Neural progenitor cell (in vitro differentiated cells): ENCODE results near the gene DOCK4. TPM values are rescaled to one million over a fixed set of nuclear protein-coding genes. Genes with fewer than 3 reads are reported as not detected.

Source experiments
- DNase-seq: peaks from one replicate; pipeline ENCODE4 v3.0.0-alpha.2; 2016; ENCODE audit warnings: low spot score
- H2AFZ ChIP-seq: fragments of 200-600 bp; sonication (generic); replicated peaks from 2 replicates; pipeline ENCODE4 v1.6.1; 2016; ENCODE audit warnings: antibody characterized with exemption
- H3F3A ChIP-seq: fragments of 200-600 bp; sonication (generic); 2 replicates; pipeline ENCODE4 v1.6.1; 2016; ENCODE audit warnings: antibody characterized with exemption, low read depth
- H3K27ac ChIP-seq: fragments of 200-600 bp; sonication (generic); 2 replicates; pipeline ENCODE4 v1.5.1; 2016; ENCODE audit warnings: mild to moderate bottlenecking
- H3K27me3 ChIP-seq: fragments of 200-600 bp; sonication (generic); 2 replicates; pipeline ENCODE4 v1.6.1; 2016; ENCODE audit warnings: mild to moderate bottlenecking, moderate library complexity
- H3K36me3 ChIP-seq: fragments of 200-600 bp; sonication (generic); 2 replicates; pipeline ENCODE4 v1.5.1; 2016
- H3K4me1 ChIP-seq: fragments of 200-600 bp; sonication (generic); 2 replicates; pipeline ENCODE4 v1.6.1; 2016; ENCODE audit warnings: mixed run types
- H3K4me2 ChIP-seq: fragments of 200-600 bp; sonication (generic); 2 replicates; pipeline ENCODE4 v1.6.1; 2016
- H3K4me3 ChIP-seq: fragments of 200-600 bp; sonication (generic); 2 replicates; pipeline ENCODE4 v1.5.1; 2016
- H3K79me2 ChIP-seq: fragments of 200-600 bp; sonication (generic); 2 replicates; pipeline ENCODE4 v1.6.1; 2016; ENCODE audit warnings: low read depth
- H3K9ac ChIP-seq: fragments of 200-600 bp; sonication (generic); 2 replicates; pipeline ENCODE4 v1.6.1; 2016
- H3K9me3 ChIP-seq: fragments of 200-600 bp; sonication (generic); 2 replicates; pipeline ENCODE4 v1.5.1; 2016; ENCODE audit warnings: low read depth
- H4K20me1 ChIP-seq: fragments of 200-600 bp; sonication (generic); 2 replicates; pipeline ENCODE4 v1.6.1; 2016; ENCODE audit warnings: low read depth
- H3K27ac Mint-ChIP-seq: 3 replicates; pipeline ENCODE4 v1.8.0; 2021; ENCODE audit warnings: mixed read lengths
- H3K27me3 Mint-ChIP-seq: 2 replicates; pipeline ENCODE4 v1.8.0; 2022; ENCODE audit warnings: low read depth, mild to moderate bottlenecking, inconsistent platforms, moderate library complexity, mixed read lengths; ENCODE audit not compliant: insufficient read depth
- H3K36me3 Mint-ChIP-seq: 3 replicates; pipeline ENCODE4 v1.8.0; 2021; ENCODE audit warnings: mixed read lengths
- H3K4me1 Mint-ChIP-seq: 3 replicates; pipeline ENCODE4 v1.8.0; 2021; ENCODE audit warnings: mixed read lengths
- H3K4me3 Mint-ChIP-seq: 3 replicates; pipeline ENCODE4 v1.8.0; 2021; ENCODE audit warnings: mild to moderate bottlenecking, moderate library complexity, mixed read lengths
- H3K9me3 Mint-ChIP-seq: 3 replicates; pipeline ENCODE4 v1.8.0; 2020; ENCODE audit warnings: mixed read lengths
- CTCF ChIP-seq: fragments of 200-600 bp; sonication (generic); IDR thresholded peaks from 2 replicates; pipeline ENCODE4 v1.5.1; 2017; ENCODE audit warnings: antibody characterized with exemption, mild to moderate bottlenecking
- EZH2 ChIP-seq: fragments of 200-600 bp; sonication (generic); IDR thresholded peaks from 2 replicates; pipeline ENCODE4 v1.6.1; 2017; ENCODE audit warnings: antibody characterized with exemption, mild to moderate bottlenecking, moderate library complexity
- EZH2phosphoT487 ChIP-seq: fragments of 200-600 bp; sonication (generic); IDR thresholded peaks from 2 replicates; pipeline ENCODE4 v1.6.1; 2017; ENCODE audit warnings: antibody characterized with exemption
- total RNA-seq: library from RNA; depleted of rRNA; stranded (reverse); fragments of >200 nt; gene quantifications from 2 replicates; pipeline ENCODE4 v1.2.3, GENCODE V29; 2015; ENCODE audit warnings: low replicate concordance

DOCK4 gene
- total RNA-seq, 1 donor from 2014 or later = 11.4 TPM

GRCh38 chr7:111802194-111802772, 403.9 kb downstream of the DOCK4 start:
- H4K20me1 ChIP-seq = no peaks in the 10 kb centered on the region
- Mint-ChIP-seq H3K9me3 (peaks cover 22% of the 10 kb centered on the region), H3K27ac (no peak overlapping the region), H3K4me1 (peaks cover 5% of the 10 kb centered on the region), H3K4me3 (no peak overlapping the region), H3K27me3 (no peaks in the 10 kb centered on the region), H3K36me3 (peaks cover 9% of the 10 kb centered on the region)
- H3K79me2 ChIP-seq = no peaks in the 10 kb centered on the region
- no peak for DNase-seq
- H3K9me3 ChIP-seq = peaks cover 5% of the 10 kb centered on the region
- no peak overlapping the region for H3K4me2 ChIP-seq
- H3F3A ChIP-seq = no peaks in the 10 kb centered on the region
- no peak overlapping the region for H3K27ac ChIP-seq
- no peak overlapping the region for H3K9ac ChIP-seq
- H3K4me1 ChIP-seq = peaks cover 11% of the 10 kb centered on the region
- H3K36me3 ChIP-seq = no peaks in the 10 kb centered on the region
- H3K4me3 ChIP-seq = no peak overlapping the region
- H2AFZ ChIP-seq = no peak overlapping the region
- H3K27me3 ChIP-seq = no peaks in the 10 kb centered on the region
- TF ChIP-seq EZH2 (no peak), CTCF (no peak), EZH2phosphoT487 (no peak)

- H3K27me3 ChIP-seq = no peaks in the 10 kb centered on the region
- no peak overlapping the region for H2AFZ ChIP-seq
- peaks cover 15% of the 10 kb centered on the region for H3K9me3 ChIP-seq
- peaks cover 2% of the 10 kb centered on the region for H3K4me1 ChIP-seq
- Mint-ChIP-seq H3K4me3 (no peak overlapping the region), H3K27me3 (no peaks in the 10 kb centered on the region), H3K36me3 (peaks cover 14% of the 10 kb centered on the region), H3K9me3 (peaks cover 30% of the 10 kb centered on the region), H3K4me1 (peaks cover under 1% of the 10 kb centered on the region), H3K27ac (no peak overlapping the region)
- H3K9ac ChIP-seq = no peak overlapping the region
- H3F3A ChIP-seq = no peaks in the 10 kb centered on the region
- TF ChIP-seq EZH2phosphoT487 = no peak
- no peak for TF ChIP-seq CTCF
- no peak for TF ChIP-seq EZH2
- no peak overlapping the region for H3K27ac ChIP-seq
- H4K20me1 ChIP-seq = no peaks in the 10 kb centered on the region
- H3K36me3 ChIP-seq = no peaks in the 10 kb centered on the region
- no peak overlapping the region for H3K4me3 ChIP-seq
- no peak for DNase-seq
- no peaks in the 10 kb centered on the region for H3K79me2 ChIP-seq
- no peak overlapping the region for H3K4me2 ChIP-seq
Observed at GRCh38 chr7:111801277-111801676, 404.9 kb downstream of the DOCK4 start.

- no peak overlapping the region for H2AFZ ChIP-seq
- H3K9ac ChIP-seq = no peak overlapping the region
- H4K20me1 ChIP-seq = no peaks in the 10 kb centered on the region
- Mint-ChIP-seq H3K4me3 (no peak overlapping the region), H3K27ac (no peak overlapping the region), H3K4me1 (no peaks in the 10 kb centered on the region), H3K9me3 (peaks cover 48% of the 10 kb centered on the region), H3K36me3 (peaks cover 25% of the 10 kb centered on the region), H3K27me3 (no peaks in the 10 kb centered on the region)
- H3K4me3 ChIP-seq = no peak overlapping the region
- H3K27me3 ChIP-seq = no peaks in the 10 kb centered on the region
- H3K9me3 ChIP-seq = peaks cover 19% of the 10 kb centered on the region
- no peaks in the 10 kb centered on the region for H3F3A ChIP-seq
- H3K79me2 ChIP-seq = no peaks in the 10 kb centered on the region
- DNase-seq = no peak
- TF ChIP-seq EZH2 (no peak), EZH2phosphoT487 (no peak), CTCF (no peak)
- no peak overlapping the region for H3K27ac ChIP-seq
- H3K4me2 ChIP-seq = no peak overlapping the region
- H3K36me3 ChIP-seq = no peaks in the 10 kb centered on the region
- no peaks in the 10 kb centered on the region for H3K4me1 ChIP-seq
Observed at GRCh38 chr7:111796671-111797070, 409.5 kb downstream of the DOCK4 start.
